Right ventricle myocardium inferior (tissue), 1 donor: ENCODE data around the gene TBCK. TPM values are rescaled to one million over a fixed set of nuclear protein-coding genes. Genes with fewer than 3 reads are reported as not detected.

Experiments used
- total RNA-seq: library from RNA; stranded (reverse); fragmentation: NEBNext Ultra II Directional; extraction: Animal tissue kit (Norgen Biotek cat#: 25700); gene quantifications from one replicate; pipeline ENCODE4 v1.2.1, GENCODE V29; 2021
- donor health status: DM: no; HTN: yes; CAD: no; lungs with severe emphysema.

The TBCK gene
- total RNA-seq, 1 donor from 2014 or later, result 19.8 TPM

Other genes starting within 250 kb of the TBCK start
- 34.9 TPM for gene AIMP1, start 341 bp upstream of the TBCK start, total RNA-seq
- not detected for gene GIMD1, start 52.6 kb upstream of the TBCK start, total RNA-seq